ENCODE data around the gene GTF2E1.
"Not testable (repeated sequence)": the region's sequence is repeated elsewhere in the genome, so short reads cannot be mapped to it uniquely, and the experiment has no call there.

The GTF2E1 gene

DNA sequence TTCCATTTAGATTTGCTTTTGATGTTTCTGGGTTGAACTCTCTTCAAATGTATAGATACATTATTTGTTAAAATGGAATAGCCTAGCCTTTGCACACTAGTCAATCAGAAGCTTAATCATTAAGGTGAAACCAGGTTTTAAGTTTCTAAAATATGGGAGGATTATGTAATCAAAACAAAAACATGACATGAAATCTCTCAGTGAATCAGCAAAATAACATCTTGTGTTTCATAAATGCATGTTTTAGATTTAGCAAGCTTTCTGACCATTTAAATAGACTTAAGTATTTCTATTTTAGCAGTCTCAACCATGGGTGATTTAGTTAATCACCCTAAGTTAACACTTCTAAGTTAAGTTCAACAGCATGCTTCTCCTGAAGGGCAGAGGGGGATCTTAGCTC is 11.3 kb downstream of the GTF2E1 start:
- no peak for DNase-seq (ENCODE audit: low read depth)

DNA sequence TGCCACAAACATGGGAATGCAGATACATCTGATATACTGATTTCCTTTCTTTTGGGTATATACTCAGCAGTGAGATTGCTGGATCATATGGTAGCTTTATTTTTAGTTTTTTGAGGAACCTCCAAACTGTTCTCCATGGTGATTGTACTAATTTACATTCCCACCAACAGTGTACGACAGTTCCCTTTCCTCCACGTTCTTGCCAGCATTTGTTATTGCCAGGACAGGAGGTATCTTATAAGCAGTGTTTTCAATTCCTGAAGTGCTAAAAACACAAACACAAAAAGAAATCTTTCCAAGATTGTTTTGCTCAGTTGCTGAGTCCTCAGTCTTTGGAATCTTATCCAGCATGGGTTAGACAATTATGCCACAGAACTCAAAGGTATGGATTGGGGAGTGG is 13.5 kb downstream of the GTF2E1 start:
- no peak for DNase-seq (ENCODE audit: low read depth)

DNA sequence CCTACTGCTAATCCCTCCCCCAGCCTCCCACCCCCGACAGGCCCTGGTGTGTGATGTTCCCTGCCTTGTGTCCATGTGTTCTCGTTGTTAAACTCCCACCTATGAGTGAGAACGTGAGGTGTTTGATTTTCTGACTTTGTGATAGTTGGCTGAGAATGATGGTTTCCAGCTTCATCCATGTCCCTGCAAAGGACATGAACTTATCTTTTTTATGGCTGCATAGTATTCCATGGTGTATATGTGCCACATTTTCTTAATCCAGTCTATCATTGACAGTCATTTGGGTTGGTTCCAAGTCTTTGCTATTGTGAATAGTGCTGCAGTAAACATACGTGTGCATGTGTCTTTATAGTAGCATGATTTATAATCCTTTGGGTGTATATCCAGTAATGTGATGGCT is 16.0 kb downstream of the GTF2E1 start:
- DNase-seq (ENCODE audit: low read depth) = not testable (repeated sequence)

DNA sequence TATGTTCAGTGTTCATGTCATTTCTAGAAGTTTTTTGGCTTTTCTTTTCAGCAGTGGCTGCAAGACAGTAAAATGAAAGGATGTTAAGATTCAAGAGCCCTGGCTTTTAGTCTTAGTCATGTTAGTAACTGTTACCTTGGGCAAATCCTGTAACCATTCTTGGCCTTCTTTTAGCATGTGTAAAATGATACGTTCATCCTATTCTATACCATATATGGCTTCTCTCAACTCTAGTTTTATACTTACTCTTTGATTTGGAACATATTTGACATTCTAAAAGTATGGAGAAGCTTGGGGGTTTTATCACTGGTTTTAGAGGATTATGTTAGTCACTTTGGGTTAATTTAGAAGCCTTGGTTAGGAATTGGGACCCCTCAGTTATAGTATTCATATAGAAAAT is 20.1 kb downstream of the GTF2E1 start:
- no peak for DNase-seq (ENCODE audit: low read depth)

DNA sequence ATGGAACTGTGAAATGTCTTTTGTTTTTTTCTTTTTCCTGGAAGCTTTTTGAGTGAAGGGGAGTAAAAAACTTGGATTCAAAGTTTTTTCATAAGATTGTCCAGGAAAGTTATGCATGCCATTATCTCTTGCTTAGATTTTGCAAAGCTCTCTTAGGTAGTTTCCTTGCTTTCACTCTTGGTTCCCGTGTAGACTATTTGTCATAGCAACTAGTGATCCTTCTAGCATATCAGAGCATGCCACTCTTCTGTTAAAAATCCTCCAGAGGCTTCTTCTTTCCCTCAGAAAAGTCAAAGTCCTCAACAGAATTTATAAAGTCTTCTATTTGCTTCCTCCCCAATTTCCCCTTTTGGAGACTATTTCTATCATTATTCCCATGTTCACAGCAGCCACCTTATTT is 21.1 kb downstream of the GTF2E1 start:
- DNase-seq (ENCODE audit: low read depth) = no peak

DNA sequence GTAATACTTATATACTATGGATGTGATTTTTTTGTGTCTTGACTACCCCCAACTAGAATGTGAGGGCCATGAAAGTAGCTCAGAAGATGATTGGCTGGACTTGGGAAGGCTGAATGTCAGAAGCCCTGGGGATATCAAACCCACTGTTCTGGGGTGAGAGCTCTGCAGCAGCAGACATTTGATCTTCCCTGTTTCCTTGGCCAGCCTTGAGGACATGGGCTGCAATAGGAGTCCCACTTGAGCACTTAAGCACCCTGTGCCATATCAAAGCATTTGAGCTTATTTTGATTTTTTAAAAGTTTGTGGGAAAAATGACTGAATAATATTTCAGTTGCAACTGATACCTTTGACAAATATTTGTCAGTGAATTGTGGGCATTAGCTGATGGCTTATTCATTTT is 21.7 kb downstream of the GTF2E1 start:
- no peak for DNase-seq (ENCODE audit: low read depth)

DNA sequence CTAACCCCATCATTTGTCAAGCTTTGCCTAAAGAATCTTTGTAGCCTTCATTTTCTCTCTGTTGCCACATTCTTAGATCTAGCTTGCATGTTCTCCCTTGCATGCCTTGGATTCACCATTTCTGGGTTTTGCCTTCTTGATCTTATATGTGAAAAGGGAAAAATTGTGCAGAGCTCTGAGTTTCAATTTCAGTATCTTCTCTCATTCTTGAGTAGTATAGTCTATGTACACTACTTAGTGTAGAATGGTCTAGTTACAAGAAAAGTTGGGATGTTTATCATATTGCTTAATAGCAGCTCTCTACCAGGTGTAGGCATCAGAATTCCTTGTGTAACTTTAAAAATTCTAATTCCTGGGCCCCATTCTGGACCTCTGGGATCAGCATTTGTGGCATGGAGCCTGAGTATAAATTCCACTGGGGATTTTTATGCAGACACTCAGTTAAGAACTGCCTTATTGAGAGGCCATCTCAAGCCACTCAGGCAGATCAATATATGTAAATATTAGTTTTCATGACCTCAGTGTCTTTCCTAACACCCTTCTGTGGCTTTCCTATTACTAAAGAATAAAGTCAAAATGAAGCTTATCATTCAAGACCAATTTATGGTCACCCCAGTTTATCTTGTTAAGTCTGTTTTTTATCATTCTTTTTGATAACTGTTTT is 23.4 kb downstream of the GTF2E1 start:
- DNase-seq (ENCODE audit: low read depth) = no peak

DNA sequence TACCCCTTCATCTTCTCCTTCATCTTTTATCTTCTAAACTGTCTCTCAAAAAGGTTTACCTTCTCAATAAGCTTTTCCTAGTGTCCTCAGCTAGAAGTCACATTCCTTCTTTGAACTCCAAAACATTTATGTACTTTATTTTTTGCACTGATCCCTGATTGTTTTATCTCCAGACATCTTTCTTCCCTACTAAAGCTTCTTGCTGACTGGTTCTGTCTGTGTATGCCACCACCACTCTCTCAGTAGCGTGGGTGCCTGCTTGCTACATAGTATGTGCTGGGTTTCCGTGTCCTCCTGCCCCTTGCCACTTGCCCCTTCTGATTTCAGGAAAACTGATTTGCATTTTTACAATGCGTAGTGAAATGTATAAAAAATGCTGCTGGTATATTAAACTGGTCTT is 24.0 kb downstream of the GTF2E1 start:
- no peak for DNase-seq (ENCODE audit: low read depth)

DNA sequence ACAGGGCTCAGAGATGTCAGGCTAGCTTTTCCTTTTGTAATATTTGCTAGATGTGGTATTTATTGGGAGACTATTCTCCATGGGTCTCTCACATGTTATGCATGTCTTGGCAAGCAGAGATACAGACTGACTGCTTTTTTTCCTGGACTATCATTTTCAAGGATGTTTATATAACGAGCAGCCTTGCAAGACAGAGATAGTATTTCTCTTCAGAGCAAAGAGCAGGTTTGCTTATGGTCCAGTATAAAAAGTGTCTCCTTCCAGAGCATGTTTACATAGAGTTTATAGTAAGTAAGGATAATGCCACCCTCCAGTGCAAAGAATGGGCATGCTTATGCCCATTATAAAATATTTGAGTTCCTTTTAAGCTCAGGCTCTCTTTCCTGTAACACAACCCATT is 24.6 kb downstream of the GTF2E1 start:
- DNase-seq (ENCODE audit: low read depth) = no peak

DNA sequence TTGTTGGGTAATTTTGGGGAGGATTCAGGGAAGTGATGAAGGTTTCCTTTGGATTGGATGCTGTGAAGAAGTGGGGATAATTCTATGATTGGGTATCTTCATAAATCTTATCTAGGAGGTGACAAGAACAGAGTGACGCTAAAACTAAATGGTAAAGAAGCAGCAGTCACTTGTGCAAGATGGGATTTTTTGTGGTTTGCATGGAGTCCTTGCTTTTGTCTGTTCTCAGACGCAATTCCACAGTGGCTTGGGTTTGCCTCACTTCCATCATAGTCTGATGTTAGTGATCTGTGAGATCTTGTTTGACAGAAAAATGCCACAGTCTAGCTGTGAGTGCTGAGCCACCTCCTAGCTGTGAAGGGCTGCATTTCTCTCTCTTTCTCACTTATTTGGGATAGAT is 26.9 kb downstream of the GTF2E1 start:
- DNase-seq (ENCODE audit: low read depth) = no peak

DNA sequence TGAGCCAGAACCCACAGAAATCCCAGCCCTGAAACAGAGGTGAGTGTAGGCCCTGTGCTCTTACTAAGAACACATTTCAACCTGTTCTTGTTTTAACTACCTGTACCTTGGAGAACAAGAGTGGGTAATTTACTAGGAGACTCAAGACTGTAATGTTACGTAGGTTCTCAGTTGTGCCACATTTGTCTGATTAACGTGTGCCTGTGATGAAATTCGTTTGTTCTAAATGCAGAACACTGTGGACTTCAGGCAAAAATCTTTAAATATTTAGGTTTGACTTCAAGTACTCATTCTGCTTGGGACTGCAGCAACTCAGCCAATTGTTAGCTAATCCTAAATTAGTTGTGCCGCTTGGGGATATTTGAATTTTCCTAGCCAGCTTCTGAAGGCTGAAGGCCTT is 28.3 kb downstream of the GTF2E1 start:
- DNase-seq (ENCODE audit: low read depth) = no peak

DNA sequence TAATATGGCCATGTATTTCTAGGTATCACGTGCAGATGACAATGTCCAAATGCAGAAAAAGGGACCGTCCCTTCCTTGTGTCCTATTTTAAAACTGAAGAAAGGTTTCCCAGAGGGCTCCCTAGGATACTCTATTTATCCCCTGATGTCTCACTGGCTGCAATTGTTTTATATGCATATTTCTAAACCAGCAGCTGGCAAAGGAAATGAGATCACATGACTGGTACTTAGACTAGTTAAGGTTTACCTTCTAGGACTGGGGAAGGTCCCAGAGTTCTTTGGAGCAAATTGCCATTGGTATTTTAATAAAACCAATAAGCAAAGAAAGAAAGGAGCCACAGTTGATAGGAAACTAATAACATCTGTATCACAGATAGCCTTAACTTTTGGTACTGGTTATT is 29.5 kb downstream of the GTF2E1 start:
- DNase-seq (ENCODE audit: low read depth) = no peak

DNA sequence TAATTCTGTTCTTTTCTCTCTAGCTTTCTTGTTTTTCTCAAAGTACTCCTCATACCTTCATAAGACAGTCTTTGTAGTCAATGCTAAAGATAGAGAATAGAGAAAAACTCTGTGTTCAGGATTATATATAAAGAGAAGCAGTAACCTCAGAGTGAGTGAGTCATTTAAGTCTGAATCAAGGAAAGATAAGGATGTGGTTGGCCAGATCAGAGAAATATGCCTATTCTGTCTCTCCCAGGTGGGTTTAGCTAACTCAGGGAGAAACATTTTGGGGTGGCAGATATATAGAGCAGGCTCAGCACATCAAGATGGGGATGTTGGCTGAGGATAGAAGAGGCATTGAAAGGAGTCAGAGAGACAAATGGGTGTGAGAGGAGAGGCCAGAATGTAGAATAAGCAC is 31.4 kb downstream of the GTF2E1 start:
- no peak for DNase-seq (ENCODE audit: low read depth)

DNA sequence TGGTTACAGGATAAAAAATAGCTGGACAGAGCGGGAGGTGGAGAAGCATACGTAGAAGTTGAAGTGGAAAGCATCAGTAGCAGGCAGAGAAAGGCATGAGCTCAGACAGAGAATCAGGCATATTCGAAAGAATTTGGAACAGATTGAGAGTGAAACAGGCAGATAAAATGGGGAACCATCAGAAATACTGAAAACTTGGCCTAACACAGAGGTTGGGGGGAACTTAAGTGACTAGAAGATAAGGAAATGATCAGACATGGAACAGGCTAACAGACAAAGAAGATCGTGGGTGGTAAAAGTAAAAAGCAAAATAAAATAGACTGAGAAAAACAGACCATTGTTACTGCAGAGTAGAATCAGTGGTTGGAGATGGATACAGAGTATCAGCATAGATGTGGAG is 32.9 kb downstream of the GTF2E1 start:
- DNase-seq (ENCODE audit: low read depth) = no peak

DNA sequence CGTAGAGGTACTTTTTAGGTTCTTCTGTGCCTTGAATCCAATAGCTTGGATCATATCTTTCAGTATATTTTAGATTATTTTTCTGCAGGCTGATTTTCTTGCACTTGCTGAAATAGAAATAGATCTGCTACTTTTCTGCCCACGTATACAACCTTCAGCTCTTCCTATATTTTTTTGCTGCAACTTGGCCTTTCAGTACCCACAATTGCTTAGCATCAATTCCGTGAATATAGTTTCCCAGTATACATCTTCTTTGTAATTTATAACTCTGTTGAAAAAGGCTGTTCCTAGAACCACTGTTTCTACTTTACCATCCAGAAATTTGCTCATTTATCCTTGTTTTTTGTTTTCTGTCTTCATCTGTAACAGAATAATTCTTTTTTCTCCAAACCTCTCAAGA is 36.2 kb downstream of the GTF2E1 start:
- DNase-seq (ENCODE audit: low read depth) = no peak

DNA sequence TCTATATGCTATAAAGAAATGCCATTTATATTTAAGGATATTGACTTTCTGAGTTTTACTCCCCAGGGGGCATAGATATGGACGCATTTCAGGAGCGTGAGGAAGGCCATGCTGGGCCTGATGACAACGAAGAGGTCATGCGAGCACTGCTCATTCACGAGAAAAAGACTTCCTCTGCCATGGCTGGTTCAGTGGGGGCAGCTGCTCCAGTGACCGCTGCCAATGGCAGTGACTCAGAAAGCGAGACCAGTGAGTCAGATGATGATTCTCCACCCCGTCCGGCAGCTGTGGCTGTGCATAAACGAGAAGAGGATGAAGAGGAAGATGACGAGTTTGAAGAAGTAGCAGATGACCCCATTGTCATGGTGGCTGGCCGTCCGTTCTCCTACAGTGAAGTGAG is 38.4 kb downstream of the GTF2E1 start:
- no peak for DNase-seq (ENCODE audit: low read depth)

DNA sequence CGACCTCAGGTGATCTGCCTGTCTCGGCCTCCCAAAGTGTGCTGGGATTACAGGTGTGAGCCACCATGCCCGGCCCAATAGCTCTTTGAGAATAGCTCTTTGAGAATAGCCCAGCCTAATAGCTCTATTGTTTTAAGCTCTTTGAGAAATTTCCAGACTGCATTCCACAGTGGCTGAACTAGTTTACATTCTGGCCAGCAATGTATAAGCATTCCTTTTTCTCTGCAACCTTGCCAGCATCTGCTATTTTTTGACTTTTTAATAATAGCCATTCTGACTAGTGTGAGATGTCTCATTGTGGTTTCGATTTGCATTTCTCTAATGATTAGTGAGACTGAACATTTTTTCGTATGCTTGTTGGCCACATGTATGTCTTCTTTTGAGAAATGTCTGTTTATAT is 43.3 kb downstream of the GTF2E1 start:
- not testable (repeated sequence) for DNase-seq (ENCODE audit: low read depth)

DNA sequence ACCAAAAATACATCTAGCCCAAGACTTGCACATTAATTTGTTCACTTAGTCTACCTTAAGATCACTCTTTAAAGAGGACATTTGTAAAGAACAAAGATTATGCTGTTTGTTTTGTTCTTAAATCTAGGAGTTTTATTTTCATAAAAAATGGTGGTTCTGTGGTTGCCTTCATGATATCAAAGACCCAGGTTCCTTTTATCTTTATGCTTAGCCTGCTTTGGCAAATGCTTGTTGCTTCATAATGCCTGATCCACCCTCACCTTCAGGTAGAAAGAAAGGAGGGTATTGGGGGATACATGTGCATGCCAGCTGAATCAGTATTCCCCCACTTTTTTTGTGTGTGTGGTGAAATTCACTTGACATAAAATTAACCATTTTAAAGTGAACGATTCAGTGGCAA is 48.5 kb downstream of the GTF2E1 start:
- DNase-seq (ENCODE audit: low read depth) = no peak

DNA sequence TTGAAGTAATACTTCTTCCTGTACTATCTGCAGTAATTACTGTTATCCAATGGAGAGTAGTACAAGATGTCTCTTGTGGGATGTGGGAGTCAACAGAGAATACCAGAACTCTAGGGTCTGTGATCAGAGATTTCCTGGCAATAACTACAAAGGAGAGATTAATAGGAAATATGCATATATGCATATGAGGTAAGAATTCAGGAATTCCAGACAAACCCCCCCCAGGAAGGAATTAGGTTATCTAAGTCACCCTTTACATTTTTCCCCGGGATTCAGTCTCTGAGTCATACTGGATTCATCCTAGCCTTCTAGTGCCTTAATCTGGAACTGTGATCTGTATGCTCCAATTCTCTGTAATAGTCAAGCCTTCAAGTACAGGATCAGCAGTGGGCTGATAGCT is 49.4 kb downstream of the GTF2E1 start:
- DNase-seq (ENCODE audit: low read depth) = no peak

DNA sequence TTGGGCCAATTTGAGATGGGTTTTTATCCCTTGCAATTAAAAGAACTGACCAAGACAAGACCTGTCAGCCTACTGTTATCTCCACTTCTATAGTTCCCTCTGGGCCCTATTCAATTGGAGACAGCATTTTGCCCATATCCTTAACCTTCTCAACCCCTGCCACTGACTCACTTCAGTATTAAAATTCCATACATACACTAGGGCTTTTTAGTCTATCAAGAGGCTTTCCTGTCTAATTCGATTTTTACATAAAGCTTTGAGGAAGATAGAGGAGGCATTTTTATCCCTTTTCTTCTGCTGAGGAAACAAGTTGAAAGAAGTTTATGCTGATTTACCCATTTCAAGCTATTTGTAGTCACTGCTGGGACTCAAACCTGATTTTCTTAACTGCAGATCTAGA is 51.1 kb downstream of the GTF2E1 start:
- DNase-seq (ENCODE audit: low read depth) = no peak

DNA sequence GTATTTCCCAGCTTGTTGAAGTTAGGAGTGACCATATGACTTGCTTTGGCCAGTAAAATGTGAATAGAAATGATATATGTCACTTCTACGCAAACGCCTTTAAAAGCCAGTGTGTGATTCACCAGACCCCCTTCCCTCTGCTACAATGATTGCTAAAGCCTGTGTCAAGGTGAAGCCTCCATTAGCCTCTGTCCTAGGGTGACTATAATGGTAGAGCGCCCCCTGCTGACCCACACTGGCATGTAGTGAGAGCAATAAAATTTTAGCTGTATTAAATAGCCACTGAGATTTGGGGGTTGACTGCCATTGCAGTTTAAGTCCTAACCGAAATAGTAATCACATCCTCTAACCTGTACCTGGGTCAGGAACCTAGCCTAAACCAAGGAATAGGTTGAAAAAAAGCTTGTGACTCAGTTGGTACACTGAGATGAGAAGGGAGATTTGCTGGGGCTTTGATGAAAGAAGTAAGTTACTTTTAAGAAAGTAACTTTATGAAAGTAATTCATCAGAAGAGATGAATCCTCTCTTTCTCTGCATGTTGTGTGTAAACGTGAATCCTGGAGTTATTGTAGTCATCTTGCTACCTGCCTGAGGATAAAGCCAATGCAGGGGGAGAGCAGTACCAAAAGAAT is 52.6 kb downstream of the GTF2E1 start:
- DNase-seq (ENCODE audit: low read depth) = peak; percentile 76

DNA sequence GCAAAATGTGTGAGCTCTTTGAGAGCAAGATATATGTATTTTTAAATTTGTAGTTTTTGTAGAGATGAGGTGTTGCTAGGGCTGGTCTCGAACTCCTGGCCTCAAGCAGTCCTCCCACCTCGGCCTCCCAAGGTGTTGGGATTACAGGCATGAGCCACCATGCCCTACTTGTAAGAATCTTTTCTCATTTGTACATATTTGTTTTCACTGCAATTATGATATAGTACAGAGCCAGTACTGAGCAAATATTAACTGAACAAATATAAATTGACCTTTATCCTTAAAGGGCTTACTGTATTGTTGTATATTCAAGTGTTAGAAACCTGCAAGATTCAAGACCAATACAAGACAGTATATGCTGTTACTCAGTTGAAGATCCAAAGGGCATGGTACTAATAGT is 53.4 kb downstream of the GTF2E1 start:
- no peak for DNase-seq (ENCODE audit: low read depth)

DNA sequence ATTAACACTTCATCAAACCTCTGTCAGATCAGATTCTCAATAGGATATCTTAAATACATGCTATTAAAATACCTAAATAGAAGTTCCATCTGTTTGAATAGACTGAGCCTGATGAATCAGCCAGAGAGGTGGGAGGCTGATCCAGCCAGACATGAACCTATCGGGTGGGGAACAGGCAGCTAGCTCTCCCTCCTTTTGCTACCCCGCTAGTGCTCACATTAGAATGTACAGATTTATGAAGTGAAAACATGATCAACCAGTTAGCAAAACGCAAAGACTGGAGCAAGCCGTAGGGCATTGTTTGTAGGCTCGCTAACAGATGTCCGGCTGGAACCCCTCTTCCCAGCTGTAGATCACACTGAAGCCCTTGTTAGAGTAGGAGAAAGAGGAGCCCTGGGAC is 54.4 kb downstream of the GTF2E1 start:
- no peak for DNase-seq (ENCODE audit: low read depth)

DNA sequence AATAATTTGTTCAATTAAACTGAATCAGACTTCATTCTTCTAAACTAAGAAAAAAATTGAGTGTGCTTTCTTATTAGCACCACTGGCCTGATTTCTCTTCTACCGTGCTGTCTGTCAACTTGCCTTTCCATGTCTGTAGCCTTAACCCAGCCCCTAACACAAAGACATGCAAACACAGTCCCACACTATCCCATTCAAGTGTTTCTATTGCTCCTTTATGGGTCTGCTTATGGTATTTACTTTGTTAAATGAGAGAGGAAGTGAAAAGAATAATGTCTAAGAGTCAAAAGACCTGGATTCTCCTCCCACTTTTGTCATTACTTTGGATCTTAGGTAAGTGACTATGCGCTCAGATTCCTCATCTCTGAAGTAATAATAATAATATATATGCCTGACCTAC is 55.3 kb downstream of the GTF2E1 start:
- no peak for DNase-seq (ENCODE audit: low read depth)
